CD4-positive, CD25-positive, alpha-beta regulatory T cell (primary cell): ENCODE results near the gene POTEF. TPM values are rescaled to one million over a fixed set of nuclear protein-coding genes. Genes with fewer than 3 reads are reported as not detected.
"Not testable (repeated sequence)": the region's sequence is repeated elsewhere in the genome, so short reads cannot be mapped to it uniquely, and the experiment has no call there.

Source experiments
- ATAC-seq, 2 donors: fragments of 150-1000 bp; cut with Tn5 transposase; one replicate each; pipeline ENCODE4 v1.10.0; 2021; ENCODE audit warnings: low read depth in 2 of 2, moderate number of reproducible peaks in 2 of 2, moderate library complexity in 1 of 2
- DNase-seq, 3 donors: peaks; one replicate each; pipeline versions ENCODE4 v3.0.0 to v3.0.0-alpha.2; 2012 to 2022; ENCODE audit warnings: mixed read lengths in 1 of 3
- H3K27ac ChIP-seq: one replicate; pipeline ENCODE4 v1.7.0; 2013; ENCODE audit warnings: mild to moderate bottlenecking, low read length; ENCODE audit not compliant: insufficient read depth, poor library complexity, severe bottlenecking
- H3K27me3 ChIP-seq: one replicate; pipeline ENCODE4 v1.7.0; 2013; ENCODE audit warnings: low read length; ENCODE audit not compliant: control insufficient read depth, insufficient read depth
- H3K36me3 ChIP-seq: one replicate; pipeline ENCODE4 v1.7.0; 2013; ENCODE audit warnings: mild to moderate bottlenecking, low read length, moderate library complexity; ENCODE audit not compliant: control insufficient read depth, insufficient read depth
- H3K4me1 ChIP-seq: 2 replicates; pipeline ENCODE4 v1.7.0; 2013; ENCODE audit warnings: mild to moderate bottlenecking, low read length; ENCODE audit not compliant: insufficient read depth, control insufficient read depth, poor library complexity, severe bottlenecking
- H3K4me3 ChIP-seq: one replicate; pipeline ENCODE4 v1.7.0; 2013; ENCODE audit warnings: low read depth, mild to moderate bottlenecking, low read length, moderate library complexity
- H3K9me3 ChIP-seq, 2 experiments: 1 replicate in 1 of 2; 2 replicates in 1 of 2; pipeline ENCODE4 v1.7.0; 2013; ENCODE audit warnings: low read length in 2 of 2, mild to moderate bottlenecking in 1 of 2, moderate library complexity in 1 of 2; ENCODE audit not compliant: control insufficient read depth in 2 of 2
- H3K27ac Mint-ChIP-seq, 3 donors: one replicate each; pipeline ENCODE4 v1.8.0; 2020 to 2022; ENCODE audit warnings: mild to moderate bottlenecking in 3 of 3, mixed read lengths in 3 of 3, moderate library complexity in 2 of 3
- H3K27me3 Mint-ChIP-seq: one replicate; pipeline ENCODE4 v1.8.0; 2022; ENCODE audit warnings: mild to moderate bottlenecking, mixed read lengths
- H3K36me3 Mint-ChIP-seq: one replicate; pipeline ENCODE4 v1.8.0; 2020; ENCODE audit warnings: mixed read lengths
- H3K4me1 Mint-ChIP-seq, 4 donors: one replicate each; pipeline ENCODE4 v1.8.0; 2020 to 2022; ENCODE audit warnings: mixed read lengths in 4 of 4, mild to moderate bottlenecking in 1 of 4
- H3K4me3 Mint-ChIP-seq, 4 donors: one replicate each; pipeline ENCODE4 v1.8.0; 2020 to 2022; ENCODE audit warnings: mild to moderate bottlenecking in 4 of 4, mixed read lengths in 4 of 4, moderate library complexity in 3 of 4
- H3K9me3 Mint-ChIP-seq, 7 donors: one replicate each; pipeline ENCODE4 v1.8.0; 2020 to 2022; ENCODE audit warnings: mixed read lengths in 7 of 7, mild to moderate bottlenecking in 3 of 7, moderate library complexity in 2 of 7
- polyA plus RNA-seq, 4 donors: library from polyadenylated mRNA; unstranded; fragments of 300-500 nt; fragmentation: Illumina TruSeq; gene quantifications; one replicate each; pipeline ENCODE4 v1.2.3, GENCODE V29; 2021
- total RNA-seq: library from RNA; stranded (reverse); gene quantifications from one replicate; pipeline ENCODE4 v1.2.3, GENCODE V29; 2022

POTEF gene
- total and polyA plus RNA-seq, 5 donors from 2014 or later, result not detected

GRCh38 chr2:130155956-130156623, 27.1 kb upstream of the POTEF start:
- not testable (repeated sequence) for H3K4me1 Mint-ChIP-seq, H3K9me3 Mint-ChIP-seq, H3K9me3 ChIP-seq, ATAC-seq, H3K4me3 Mint-ChIP-seq, H3K27me3 Mint-ChIP-seq, H3K27ac ChIP-seq, H3K27ac Mint-ChIP-seq, H3K4me3 ChIP-seq, H3K4me1 ChIP-seq, H3K27me3 ChIP-seq
- peaks cover 10% of the 10 kb centered on the region for H3K36me3 Mint-ChIP-seq
- peaks cover 13% of the 10 kb centered on the region for H3K36me3 ChIP-seq
- DNase-seq, result peak in 1 of 3 donors; percentile 17

GRCh38 chr2:130154773-130155765, 26.0 kb upstream of the POTEF start:
- Histone ChIP-seq H3K9me3 (no peaks in the 10 kb centered on the region), H3K36me3 (peaks cover 13% of the 10 kb centered on the region), H3K4me3 (no peak overlapping the region), H3K4me1 (no peaks in the 10 kb centered on the region), H3K27ac (no peak overlapping the region), H3K27me3 (no peaks in the 10 kb centered on the region)
- Mint-ChIP-seq H3K9me3 (peaks cover 0 to 2% (median 0%) of the 10 kb centered on the region in 7 donors), H3K4me3 (no peak overlapping the region), H3K4me1 (no peaks in the 10 kb centered on the region), H3K36me3 (peaks cover 13% of the 10 kb centered on the region), H3K27ac (no peak overlapping the region), H3K27me3 (no peaks in the 10 kb centered on the region)
- DNase-seq (no peak), ATAC-seq (no peak)

GRCh38 chr2:130154423-130154770, 25.4 kb upstream of the POTEF start:
- not testable (repeated sequence) for H3K4me3 ChIP-seq, H3K27me3 Mint-ChIP-seq, H3K9me3 ChIP-seq, H3K4me1 Mint-ChIP-seq, H3K9me3 Mint-ChIP-seq, H3K27ac ChIP-seq, H3K4me1 ChIP-seq, H3K27me3 ChIP-seq, H3K27ac Mint-ChIP-seq, H3K4me3 Mint-ChIP-seq, ATAC-seq, DNase-seq
- peaks cover 13% of the 10 kb centered on the region for H3K36me3 ChIP-seq
- peaks cover 13% of the 10 kb centered on the region for H3K36me3 Mint-ChIP-seq

- not testable (repeated sequence) for H3K27ac Mint-ChIP-seq, H3K4me3 Mint-ChIP-seq
Measured at GRCh38 chr2:130153721-130154422, 24.9 kb upstream of the POTEF start.

GRCh38 chr2:130152816-130153595, 24.0 kb upstream of the POTEF start:
- Mint-ChIP-seq H3K36me3 (peaks cover 13% of the 10 kb centered on the region), H3K27me3 (no peaks in the 10 kb centered on the region), H3K27ac (no peak overlapping the region), H3K4me3 (no peak overlapping the region), H3K4me1 (no peaks in the 10 kb centered on the region), H3K9me3 (peaks cover 0 to 2% (median 0%) of the 10 kb centered on the region in 7 donors)
- Histone ChIP-seq H3K36me3 (peaks cover 13% of the 10 kb centered on the region), H3K9me3 (no peaks in the 10 kb centered on the region), H3K27me3 (no peaks in the 10 kb centered on the region), H3K4me3 (no peak overlapping the region), H3K27ac (no peak overlapping the region), H3K4me1 (no peaks in the 10 kb centered on the region)
- ATAC-seq, result no peak
- DNase-seq, result no peak

More at GRCh38 chr2:130153721-130154422, 24.9 kb upstream of the POTEF start:
- H3K36me3 ChIP-seq, result peaks cover 13% of the 10 kb centered on the region
- not testable (repeated sequence) for DNase-seq, H3K27me3 ChIP-seq, H3K9me3 ChIP-seq, ATAC-seq, H3K4me1 Mint-ChIP-seq, H3K9me3 Mint-ChIP-seq, H3K27me3 Mint-ChIP-seq, H3K4me3 ChIP-seq, H3K4me1 ChIP-seq, H3K27ac ChIP-seq
- H3K36me3 Mint-ChIP-seq, result peaks cover 13% of the 10 kb centered on the region

- H3K36me3 Mint-ChIP-seq, result peaks cover 13% of the 10 kb centered on the region
- not testable (repeated sequence) for DNase-seq, H3K9me3 Mint-ChIP-seq, H3K27me3 ChIP-seq, H3K4me1 Mint-ChIP-seq, H3K4me3 Mint-ChIP-seq, H3K4me3 ChIP-seq, H3K27ac ChIP-seq, H3K4me1 ChIP-seq, H3K27me3 Mint-ChIP-seq, H3K9me3 ChIP-seq, H3K27ac Mint-ChIP-seq, ATAC-seq
- H3K36me3 ChIP-seq, result peaks cover 13% of the 10 kb centered on the region
Measured at GRCh38 chr2:130152136-130152815, 23.3 kb upstream of the POTEF start.

DNA sequence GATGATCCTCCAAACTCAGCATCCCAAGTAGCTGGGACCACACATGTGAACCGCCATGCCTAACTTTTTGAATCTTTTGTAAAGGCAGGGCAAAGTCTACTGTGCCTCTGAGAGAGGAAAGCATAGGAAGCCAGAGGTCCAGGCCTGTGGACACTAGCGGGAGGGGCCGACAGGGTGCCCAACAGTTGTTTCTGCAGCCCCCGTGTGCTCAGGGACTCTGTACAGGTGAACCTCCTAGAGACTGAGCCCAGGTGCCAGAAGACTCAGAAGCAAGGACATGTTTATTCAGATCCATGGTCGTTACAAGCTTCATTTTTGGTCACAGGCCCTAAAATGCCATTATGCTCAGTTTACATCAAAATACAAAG, 22.1 kb upstream of the POTEF start:
- not testable (repeated sequence) for H3K9me3 Mint-ChIP-seq, H3K27ac ChIP-seq, H3K27ac Mint-ChIP-seq, H3K4me1 ChIP-seq, H3K9me3 ChIP-seq, H3K4me3 ChIP-seq, DNase-seq, ATAC-seq, H3K36me3 Mint-ChIP-seq, H3K27me3 ChIP-seq, H3K4me3 Mint-ChIP-seq, H3K4me1 Mint-ChIP-seq
- peaks cover 13% of the 10 kb centered on the region for H3K27me3 Mint-ChIP-seq
- H3K36me3 ChIP-seq, result peaks cover 13% of the 10 kb centered on the region
